Pancreas (tissue), 10 donors: ENCODE data around the gene ANKRD36B. TPM values are rescaled to one million over a fixed set of nuclear protein-coding genes. Genes with fewer than 3 reads are reported as not detected.
"Not testable (repeated sequence)": the region's sequence is repeated elsewhere in the genome, so short reads cannot be mapped to it uniquely, and the experiment has no call there.

ENCODE experiments used
- ATAC-seq, 4 donors: fragments of 200-7000 bp; cut with Tn5 transposase; one replicate each; pipeline versions ENCODE4 v1.8.0 to v1.9.1; 2020; ENCODE audit warnings: mild to moderate bottlenecking in 4 of 4, moderate library complexity in 4 of 4
- DNase-seq, 6 donors: peaks; one replicate each; pipeline ENCODE4 v3.0.0-alpha.2; 2020
- FAIRE-seq: peaks from 2 replicates; lab custom pipeline; 2012; peaks lifted over from hg19 to GRCh38; lab: Jason Lieb, UNC
- H3K27ac ChIP-seq, 4 donors: fragments of 200-600 bp; sonication (generic); 1 replicate in 3 of 4; 2 replicates in 1 of 4; pipeline versions ENCODE4 v1.5.0 to v1.8.0; 2020
- H3K27me3 ChIP-seq, 4 donors: fragments of 200-600 bp; one replicate each; pipeline ENCODE4 v1.8.0; 2021
- H3K36me3 ChIP-seq, 3 donors: fragments of 200-600 bp; sonication (generic) in 1 of 3; one replicate each; pipeline versions ENCODE4 v1.5.0 to v1.8.0; 2020 to 2021
- H3K4me1 ChIP-seq, 3 donors: fragments of 200-600 bp; one replicate each; pipeline ENCODE4 v1.8.0; 2021
- H3K4me3 ChIP-seq, 4 donors: fragments of 200-600 bp; sonication (generic) in 2 of 4; one replicate each; pipeline versions ENCODE4 v1.5.0 to v1.8.0; 2020 to 2021
- H3K9me3 ChIP-seq, 4 donors: fragments of 200-600 bp; one replicate each; pipeline ENCODE4 v1.8.0; 2021
- CTCF ChIP-seq, 4 donors: fragments of 200-600 bp; sonication (generic) in 3 of 4; IDR thresholded peaks; one replicate each; pipeline versions ENCODE4 v1.5.0 to v1.8.0; 2021; ENCODE audit warnings: antibody characterized with exemption in 4 of 4
- WGBS, 2 donors: extraction: QIAGEN DNeasy Blood & Tissue Kit; methylation state at CpG; one replicate each; pipeline ENCODE4 v1.1.7; 2013; 5-methylcytosine and 5-hydroxymethylcytosine counted together
- intact Hi-C, 3 donors: fragments of 100-400 bp; cut with DNase I; formaldehyde crosslinking; loops; one replicate each; pipeline versions ENCODE4 v1.11.1 to v1.14.2; 2022
- polyA plus RNA-seq, 2 donors: library from polyadenylated mRNA; stranded (reverse); fragments of 200-250 nt; gene quantifications; one replicate each; pipeline ENCODE4 v1.2.3, GENCODE V29; 2013
- total RNA-seq, 6 donors: library from RNA; stranded (reverse); fragmentation: NEBNext Ultra II Directional in 4 of 6; extraction: Animal tissue kit (Norgen Biotek cat#: 25700) in 4 of 6; gene quantifications; one replicate each; pipeline versions ENCODE4 v1.2.1 to v1.2.4, GENCODE V29; 2021 to 2023
- donor health status: healthy with polysubstance abuse.
- donor health status: DM: no; HTN: no; CAD: no; lungs with moderate emphysema.
- donor health status: DM: no; HTN: no; CAD: no.
- donor health status: control.
- donor health status: control.
- donor health status: Bipolar disorder and iron deficiency.
- donor health status: DM: yes; HTN: yes; CAD: no.
- donor health status: DM: no; HTN: no; CAD: no.
- donor health status: DM: no; HTN: no; CAD: no.
- donor health status: DM: yes; HTN: yes; CAD: no.

ANKRD36B gene
- total and polyA plus RNA-seq, 8 donors = 6.3 to 45.9 (median 14.1) TPM

GRCh38 chr2:97549058-97549457, 40.6 kb downstream of the ANKRD36B start:
- H3K27me3 ChIP-seq, ATAC-seq, H3K4me3 ChIP-seq, FAIRE-seq, H3K9me3 ChIP-seq, H3K27ac ChIP-seq, DNase-seq, H3K4me1 ChIP-seq, intact Hi-C loops: not testable (repeated sequence)
- peaks cover 0 to 18% (median 3%) of the 10 kb centered on the region in 3 donors for H3K36me3 ChIP-seq
- 82 to 89% methylated on average over 5 of the region's 5 CpGs for WGBS, 2 donors

GRCh38 chr2:97548536-97548935, 41.1 kb downstream of the ANKRD36B start:
- ATAC-seq, H3K9me3 ChIP-seq, H3K4me1 ChIP-seq, DNase-seq, intact Hi-C loops, FAIRE-seq, H3K27ac ChIP-seq, H3K27me3 ChIP-seq, H3K4me3 ChIP-seq: not testable (repeated sequence)
- H3K36me3 ChIP-seq = peaks cover 0 to 18% (median under 1%) of the 10 kb centered on the region in 3 donors

- peaks cover 0 to 13% (median 0%) of the 10 kb centered on the region in 3 donors for H3K36me3 ChIP-seq
- H3K4me3 ChIP-seq = no peak overlapping the region
- H3K27me3 ChIP-seq = no peaks in the 10 kb centered on the region
- H3K4me1 ChIP-seq = no peaks in the 10 kb centered on the region
- H3K9me3 ChIP-seq = no peaks in the 10 kb centered on the region
- ATAC-seq (no peak), FAIRE-seq (no peak), DNase-seq (no peak)
- H3K27ac ChIP-seq = no peak overlapping the region
- intact Hi-C loops = no loop called here
- 84 to 100% methylated on average over 2 of the region's 2 CpGs for WGBS, 2 donors
- no peak for TF ChIP-seq CTCF (IDR thresholded peaks at IDR 0.05)
Observed at GRCh38 chr2:97546711-97547110, 43.0 kb downstream of the ANKRD36B start.

- not testable (repeated sequence) for ATAC-seq, DNase-seq, FAIRE-seq
Observed at GRCh38 chr2:97544911-97545310, 44.8 kb downstream of the ANKRD36B start.

GRCh38 chr2:97525904-97526303, 63.8 kb downstream of the ANKRD36B start:
- FAIRE-seq, ATAC-seq, H3K27me3 ChIP-seq, intact Hi-C loops, H3K9me3 ChIP-seq, H3K27ac ChIP-seq, H3K4me3 ChIP-seq, H3K36me3 ChIP-seq, H3K4me1 ChIP-seq: not testable (repeated sequence)
- 98 to 100% methylated on average over 2 of the region's 2 CpGs for WGBS, 2 donors
- DNase-seq = peak in 1 of 6 donors; percentile 13

More at GRCh38 chr2:97544911-97545310, 44.8 kb downstream of the ANKRD36B start:
- H3K9me3 ChIP-seq, H3K36me3 ChIP-seq, H3K4me1 ChIP-seq, H3K27ac ChIP-seq, intact Hi-C loops, H3K27me3 ChIP-seq, H3K4me3 ChIP-seq: not testable (repeated sequence)

GRCh38 chr2:97523816-97524215, 65.9 kb downstream of the ANKRD36B start:
- FAIRE-seq = not testable (repeated sequence)
- 92 to 100% methylated on average over 1 of the region's 1 CpG for WGBS, 2 donors

GRCh38 chr2:97522916-97523555, 66.6 kb downstream of the ANKRD36B start:
- H3K9me3 ChIP-seq, H3K4me3 ChIP-seq, intact Hi-C loops, H3K36me3 ChIP-seq, ATAC-seq, DNase-seq, H3K27me3 ChIP-seq, FAIRE-seq, H3K4me1 ChIP-seq, H3K27ac ChIP-seq: not testable (repeated sequence)
- no CpG with 5 or more reads among the region's 2 CpGs for WGBS, 2 donors

More at GRCh38 chr2:97523816-97524215, 65.9 kb downstream of the ANKRD36B start:
- H3K36me3 ChIP-seq, H3K27me3 ChIP-seq, H3K27ac ChIP-seq, H3K4me1 ChIP-seq, H3K9me3 ChIP-seq, intact Hi-C loops, ATAC-seq, H3K4me3 ChIP-seq, DNase-seq: not testable (repeated sequence)

- 100% methylated on average over 1 to 3 of the region's 4 CpGs for WGBS, 2 donors
- FAIRE-seq, H3K4me3 ChIP-seq, ATAC-seq, H3K36me3 ChIP-seq, H3K9me3 ChIP-seq, H3K27me3 ChIP-seq, H3K27ac ChIP-seq, DNase-seq, H3K4me1 ChIP-seq, intact Hi-C loops: not testable (repeated sequence)
Observed at GRCh38 chr2:97495651-97496050, 94.0 kb downstream of the ANKRD36B start.

GRCh38 chr2:97490141-97490540, 99.5 kb downstream of the ANKRD36B start:
- FAIRE-seq, H3K27ac ChIP-seq, H3K9me3 ChIP-seq, H3K4me1 ChIP-seq, H3K27me3 ChIP-seq, H3K36me3 ChIP-seq, H3K4me3 ChIP-seq, intact Hi-C loops, ATAC-seq: not testable (repeated sequence)
- WGBS, 2 donors = 91 to 95% methylated on average over 4 of the region's 5 CpGs
- DNase-seq = peak; percentile 2 to 60 (median 16)
